Prostate gland (tissue), 2 donors: ENCODE measurements around the gene EIF3F.

Source experiments
- POLR2A ChIP-seq: fragments of 450-650 bp; IDR thresholded peaks from one replicate; pipeline ENCODE4 v1.6.1; 2016; ENCODE audit warnings: antibody characterized with exemption, mild to moderate bottlenecking
- POLR2AphosphoS5 ChIP-seq: sonication (generic); formaldehyde crosslinking; IDR thresholded peaks from one replicate; pipeline ENCODE4 v1.6.1; 2017; ENCODE audit warnings: antibody characterized with exemption
- TF ChIP-seq, protein P1 (sequence below), 4 experiments: fragments of 200-600 bp in 2 of 4; fragments of 450-650 bp in 2 of 4; sonication (generic) in 2 of 4; IDR thresholded peaks; 1 replicate in 3 of 4; 2 replicates in 1 of 4; pipeline ENCODE4 v1.5.1; 2016 to 2019; ENCODE audit warnings: antibody characterized with exemption in 4 of 4, mild to moderate bottlenecking in 2 of 4, moderate library complexity in 2 of 4

DNA sequence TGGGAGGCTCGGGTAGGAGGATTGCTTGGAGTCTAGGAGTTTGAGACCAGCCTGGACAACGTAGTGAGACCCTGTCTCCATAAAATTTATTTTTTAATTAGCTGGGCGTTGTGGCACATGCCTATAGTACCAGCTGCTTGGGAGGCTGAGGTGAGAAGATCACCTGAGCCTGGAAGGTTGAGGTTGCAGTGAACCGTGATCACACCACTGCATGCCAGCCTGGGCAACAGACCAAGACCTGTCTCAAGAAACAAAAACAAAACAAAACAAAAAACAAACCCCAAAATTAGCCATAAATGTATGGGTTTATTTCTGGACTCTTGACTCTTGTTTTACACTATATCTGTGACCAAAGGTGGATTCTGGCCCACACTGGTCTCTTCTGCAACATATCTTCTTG lies 41.6 kb downstream of the EIF3F start:
- TF ChIP-seq, protein P1, sequence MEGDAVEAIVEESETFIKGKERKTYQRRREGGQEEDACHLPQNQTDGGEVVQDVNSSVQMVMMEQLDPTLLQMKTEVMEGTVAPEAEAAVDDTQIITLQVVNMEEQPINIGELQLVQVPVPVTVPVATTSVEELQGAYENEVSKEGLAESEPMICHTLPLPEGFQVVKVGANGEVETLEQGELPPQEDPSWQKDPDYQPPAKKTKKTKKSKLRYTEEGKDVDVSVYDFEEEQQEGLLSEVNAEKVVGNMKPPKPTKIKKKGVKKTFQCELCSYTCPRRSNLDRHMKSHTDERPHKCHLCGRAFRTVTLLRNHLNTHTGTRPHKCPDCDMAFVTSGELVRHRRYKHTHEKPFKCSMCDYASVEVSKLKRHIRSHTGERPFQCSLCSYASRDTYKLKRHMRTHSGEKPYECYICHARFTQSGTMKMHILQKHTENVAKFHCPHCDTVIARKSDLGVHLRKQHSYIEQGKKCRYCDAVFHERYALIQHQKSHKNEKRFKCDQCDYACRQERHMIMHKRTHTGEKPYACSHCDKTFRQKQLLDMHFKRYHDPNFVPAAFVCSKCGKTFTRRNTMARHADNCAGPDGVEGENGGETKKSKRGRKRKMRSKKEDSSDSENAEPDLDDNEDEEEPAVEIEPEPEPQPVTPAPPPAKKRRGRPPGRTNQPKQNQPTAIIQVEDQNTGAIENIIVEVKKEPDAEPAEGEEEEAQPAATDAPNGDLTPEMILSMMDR (IDR thresholded peaks at IDR 0.05) = no peak
- TF ChIP-seq POLR2A (no peak), POLR2AphosphoS5 (no peak)
